GM12873 (cell line): ENCODE measurements around the gene ABCA12.

Experiments used
- TF ChIP-seq, protein P1 (sequence below): IDR thresholded peaks from 2 replicates; pipeline ENCODE4 v1.5.1; 2012; ENCODE audit warnings: low read depth, mild to moderate bottlenecking, moderate library complexity, low read length, control low read depth; ENCODE audit not compliant: insufficient read depth; ENCODE audit errors: missing control alignments

Gene ABCA12

DNA sequence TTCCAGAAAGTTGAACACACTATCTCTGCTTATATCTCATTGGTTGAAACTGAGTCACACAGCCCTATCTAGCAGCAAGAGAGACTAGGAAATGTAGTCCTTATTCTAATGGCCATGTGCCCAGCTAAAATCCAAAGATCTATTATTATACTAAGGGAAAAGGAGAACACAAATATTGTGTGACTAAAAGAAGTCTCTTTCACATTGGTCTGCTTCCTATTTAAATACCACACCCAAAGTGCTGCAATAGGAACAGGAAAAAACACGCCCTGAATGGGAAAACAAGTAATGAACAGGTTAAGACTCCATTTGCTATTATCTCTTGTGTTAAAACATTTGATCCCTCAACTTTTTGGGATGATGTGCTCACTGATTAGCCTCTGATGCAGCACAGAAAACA lies 242.2 kb downstream of the ABCA12 start:
- TF ChIP-seq, protein P1, sequence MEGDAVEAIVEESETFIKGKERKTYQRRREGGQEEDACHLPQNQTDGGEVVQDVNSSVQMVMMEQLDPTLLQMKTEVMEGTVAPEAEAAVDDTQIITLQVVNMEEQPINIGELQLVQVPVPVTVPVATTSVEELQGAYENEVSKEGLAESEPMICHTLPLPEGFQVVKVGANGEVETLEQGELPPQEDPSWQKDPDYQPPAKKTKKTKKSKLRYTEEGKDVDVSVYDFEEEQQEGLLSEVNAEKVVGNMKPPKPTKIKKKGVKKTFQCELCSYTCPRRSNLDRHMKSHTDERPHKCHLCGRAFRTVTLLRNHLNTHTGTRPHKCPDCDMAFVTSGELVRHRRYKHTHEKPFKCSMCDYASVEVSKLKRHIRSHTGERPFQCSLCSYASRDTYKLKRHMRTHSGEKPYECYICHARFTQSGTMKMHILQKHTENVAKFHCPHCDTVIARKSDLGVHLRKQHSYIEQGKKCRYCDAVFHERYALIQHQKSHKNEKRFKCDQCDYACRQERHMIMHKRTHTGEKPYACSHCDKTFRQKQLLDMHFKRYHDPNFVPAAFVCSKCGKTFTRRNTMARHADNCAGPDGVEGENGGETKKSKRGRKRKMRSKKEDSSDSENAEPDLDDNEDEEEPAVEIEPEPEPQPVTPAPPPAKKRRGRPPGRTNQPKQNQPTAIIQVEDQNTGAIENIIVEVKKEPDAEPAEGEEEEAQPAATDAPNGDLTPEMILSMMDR = no peak

DNA sequence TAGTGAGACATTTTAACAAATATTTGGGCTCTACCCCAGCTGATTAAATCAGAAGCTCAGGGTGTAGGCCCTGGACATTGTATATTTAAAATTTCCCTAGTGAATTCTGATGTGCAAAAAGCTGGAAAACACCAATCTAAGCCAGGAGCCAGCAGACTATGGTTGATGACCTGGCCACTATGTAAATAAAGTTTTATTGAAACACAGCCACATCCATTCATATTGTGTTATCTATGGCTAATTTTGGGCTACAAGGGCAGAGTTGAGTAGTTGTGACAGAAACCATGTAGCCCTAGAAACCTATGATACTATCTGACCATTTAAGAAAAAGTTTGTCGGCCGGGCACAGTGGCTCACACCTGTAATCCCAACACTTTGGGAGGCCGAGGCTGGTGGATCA lies 243.0 kb downstream of the ABCA12 start:
- TF ChIP-seq, protein P1 = no peak

DNA sequence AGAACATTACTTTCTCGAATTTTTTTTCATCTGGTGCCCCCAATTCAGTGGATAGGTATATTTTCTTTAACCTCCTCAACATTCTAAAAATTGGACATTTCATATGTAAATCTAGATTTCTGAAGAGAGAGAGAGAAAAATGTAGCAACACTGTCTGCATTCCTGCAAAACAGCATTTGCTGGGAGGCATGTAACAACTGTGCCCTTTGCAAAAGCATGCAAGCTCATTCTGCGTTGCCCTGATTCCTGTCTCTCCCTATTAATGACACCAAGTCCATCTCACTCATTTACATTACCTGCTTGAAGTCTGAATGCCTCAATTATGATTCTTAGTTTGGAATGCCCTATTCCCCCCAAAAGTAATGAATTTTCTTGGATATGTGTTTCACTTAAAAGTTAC lies 249.1 kb downstream of the ABCA12 start:
- TF ChIP-seq, protein P1 = no peak

DNA sequence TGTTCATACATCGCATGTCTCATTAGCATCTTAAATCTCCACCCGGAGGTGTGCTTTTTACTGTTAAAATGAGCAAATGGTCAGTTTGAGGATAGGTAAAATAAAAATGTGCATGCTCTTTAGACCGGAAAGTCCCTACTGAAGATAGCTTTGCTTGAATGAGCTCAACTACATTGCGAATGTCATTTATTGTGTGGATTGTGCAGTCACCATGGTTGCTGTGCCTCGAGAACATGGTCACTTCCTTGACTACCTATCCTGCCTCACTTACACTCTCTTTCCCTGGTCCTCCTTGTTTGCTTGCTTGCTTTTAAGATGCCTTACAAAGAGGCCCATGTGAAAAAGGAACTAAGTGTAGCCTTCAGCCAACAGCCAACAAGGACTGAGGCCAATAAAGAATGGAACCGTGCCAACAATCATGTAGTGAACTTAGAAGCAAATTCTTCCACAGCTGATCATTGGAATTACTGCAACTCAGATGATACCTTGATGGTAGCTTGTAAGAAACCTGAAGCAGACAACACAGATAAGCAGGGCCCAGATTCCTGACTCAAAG lies 256.7 kb downstream of the ABCA12 start:
- TF ChIP-seq, protein P1 = no peak
